HG02759 (cell line): ENCODE measurements around the gene TAGAP.
A peak's percentile ranks its signal among the peaks of the same experiment; 100 is the strongest.

Experiments
- ATAC-seq: cut with Tn5 transposase; IDR thresholded peaks from one replicate; pipeline ENCODE4 v1.9.1; 2021; ENCODE audit warnings: mild to moderate bottlenecking, moderate library complexity; ENCODE audit not compliant: unreplicated experiment

Gene TAGAP

GRCh38 chr6:159044899-159045727 lies at the start of gene TAGAP:
TAGAP (minus strand) TSS chr6:159044991; CDS start chr6:159044146, 845 bp downstream.
- ATAC-seq, result peak; percentile 76

- no peak for ATAC-seq
These were observed 49.0 kb upstream of the TAGAP start for GRCh38 chr6:159093609-159094443.

GRCh38 chr6:159092631-159093030 lies 47.8 kb upstream of the TAGAP start:
- ATAC-seq, result no peak

DNA sequence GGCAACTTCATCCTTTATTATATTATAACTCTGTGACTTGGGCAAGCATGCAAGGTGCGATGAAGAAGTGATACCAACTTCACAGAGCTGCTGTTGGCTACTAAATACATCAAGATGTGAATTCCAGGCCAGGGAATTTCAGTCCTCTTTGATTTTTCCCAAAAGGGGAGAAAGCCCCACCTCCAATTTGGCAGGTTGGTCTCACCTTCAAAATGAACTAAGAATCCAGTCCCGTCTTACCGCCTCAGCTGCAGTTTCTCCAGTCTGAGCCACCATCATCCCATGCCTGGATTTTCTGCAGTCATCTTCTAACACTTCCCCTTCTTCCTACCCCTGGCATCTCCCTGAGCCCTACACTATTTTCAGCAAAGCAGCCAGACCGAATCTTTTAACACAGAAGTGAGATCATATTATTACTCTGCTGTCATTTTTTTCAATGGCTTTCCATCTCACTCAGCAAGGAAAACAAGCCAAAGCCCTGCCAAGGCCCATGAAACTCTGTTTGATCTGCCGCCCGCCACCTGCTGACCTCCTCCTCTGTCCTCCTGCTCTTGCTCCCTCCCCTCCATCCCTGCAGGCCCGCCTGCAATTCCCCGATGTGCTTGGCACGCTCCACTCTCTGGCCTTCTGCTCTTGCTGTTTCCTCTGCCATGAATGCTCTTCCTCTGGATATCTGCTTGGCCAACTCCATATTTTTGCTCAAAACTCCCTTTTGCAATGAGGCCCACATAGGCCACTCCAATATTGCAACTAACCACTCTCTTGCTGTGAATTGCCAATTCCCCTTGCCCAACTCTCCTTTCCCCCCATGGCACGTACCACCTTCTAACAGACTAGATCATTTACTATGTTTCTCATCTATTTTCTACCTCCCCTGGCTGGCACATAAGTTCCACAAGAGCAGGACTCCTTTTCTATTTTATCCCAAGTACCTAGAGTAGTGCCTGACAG lies 46.0 kb upstream of the TAGAP start:
- ATAC-seq, result no peak

DNA sequence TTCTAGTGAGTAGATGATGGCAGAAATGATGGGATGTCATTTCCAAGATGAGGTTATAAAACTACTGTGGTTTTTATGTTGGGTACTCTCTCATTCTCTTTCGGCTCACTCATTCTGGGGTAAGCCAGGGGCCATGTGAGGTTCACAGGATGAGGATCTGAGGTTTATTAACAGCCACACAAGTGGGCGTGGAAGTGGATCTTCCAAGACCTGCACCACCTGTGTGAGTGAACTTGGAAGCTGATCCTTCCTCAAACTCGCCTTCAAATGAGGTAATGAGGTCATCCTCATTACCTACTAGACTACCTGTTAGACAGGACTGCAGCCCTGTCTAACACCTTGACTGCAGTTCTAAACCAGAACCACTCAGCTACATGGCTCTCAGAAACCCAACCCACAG lies 45.1 kb upstream of the TAGAP start:
- no peak for ATAC-seq

GRCh38 chr6:159089443-159089842 lies 44.7 kb upstream of the TAGAP start:
- no peak for ATAC-seq

DNA sequence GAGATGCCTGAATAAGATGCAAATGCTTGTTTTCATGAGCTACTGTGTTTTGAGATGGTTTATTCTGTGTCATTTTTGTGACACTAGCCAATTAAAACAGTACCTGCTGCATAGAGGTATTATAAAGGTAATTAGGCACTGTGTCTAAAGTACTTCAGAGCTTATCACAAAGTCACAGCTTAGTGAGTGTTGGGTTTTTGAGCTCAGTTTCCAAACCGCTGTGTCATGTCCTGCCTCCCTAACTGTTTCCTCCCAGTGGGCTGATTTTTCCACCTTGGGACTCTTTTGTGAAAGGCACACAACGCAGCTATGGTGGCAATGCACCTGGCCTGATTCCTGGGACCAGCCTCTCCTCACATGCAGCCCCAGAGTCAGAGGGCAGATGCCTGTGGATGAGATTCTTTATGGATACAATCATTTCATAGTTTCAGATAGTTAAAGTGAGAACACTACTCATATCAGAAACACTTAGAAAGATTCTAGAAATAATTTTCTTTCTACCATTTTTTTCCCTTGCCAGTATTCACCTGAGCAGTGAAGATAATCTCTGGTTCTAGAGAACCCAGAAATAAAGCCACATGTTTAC lies 41.3 kb upstream of the TAGAP start:
- no peak for ATAC-seq

- ATAC-seq, result no peak
These were observed 40.7 kb upstream of the TAGAP start for GRCh38 chr6:159085396-159085895.

GRCh38 chr6:159084493-159085091 lies 39.8 kb upstream of the TAGAP start:
- ATAC-seq, result no peak

DNA sequence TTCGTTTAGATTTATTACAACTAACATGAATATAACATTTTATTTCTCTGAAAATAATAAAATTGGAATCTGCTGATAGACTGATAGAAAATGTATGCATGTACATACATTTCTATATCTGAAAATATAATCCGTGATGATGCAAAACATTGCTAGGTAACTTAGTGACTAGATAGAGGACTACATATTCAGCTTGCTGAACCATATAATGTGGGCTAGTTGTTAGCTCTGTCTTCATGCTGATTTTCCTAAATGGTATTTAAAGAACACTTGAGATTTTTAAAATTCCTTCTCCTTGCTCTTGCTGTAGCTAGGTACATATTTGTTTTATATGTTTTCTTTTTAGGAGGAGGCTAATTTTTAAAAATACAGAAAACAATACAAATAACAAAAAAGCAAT lies 38.4 kb upstream of the TAGAP start:
- ATAC-seq, result no peak

GRCh38 chr6:159082039-159082815 lies 37.4 kb upstream of the TAGAP start:
- ATAC-seq, result no peak

- ATAC-seq, result no peak
These were observed 35.6 kb upstream of the TAGAP start for GRCh38 chr6:159080217-159080976.

GRCh38 chr6:159079367-159079766 lies 34.6 kb upstream of the TAGAP start:
- ATAC-seq, result no peak

- ATAC-seq, result no peak
These were observed 32.3 kb upstream of the TAGAP start for GRCh38 chr6:159077123-159077522.

- ATAC-seq, result no peak
These were observed 30.9 kb upstream of the TAGAP start for GRCh38 chr6:159075506-159076228.

DNA sequence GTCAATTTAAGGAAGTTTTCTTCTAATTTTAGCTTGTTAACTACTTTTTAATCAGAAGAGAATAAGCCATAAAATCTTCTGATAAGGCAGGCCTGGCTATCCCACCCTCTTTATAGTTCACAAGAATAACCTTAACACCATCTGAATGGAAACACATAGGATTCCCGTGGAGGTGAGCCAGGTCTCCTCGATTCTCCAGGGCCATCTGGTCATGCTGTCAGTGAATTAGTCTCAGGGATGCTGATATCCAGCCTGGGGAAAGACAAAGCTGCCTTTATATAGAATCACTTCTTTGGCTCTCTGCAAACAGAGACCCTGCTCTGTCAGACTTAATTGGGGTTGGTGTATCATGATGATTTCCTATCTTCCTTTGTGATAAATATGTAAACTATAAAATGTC lies 30.1 kb upstream of the TAGAP start:
- no peak for ATAC-seq

- no peak for ATAC-seq
These were observed 29.4 kb upstream of the TAGAP start for GRCh38 chr6:159074120-159074684.
